ENCODE measurements around the gene ARHGAP28. TPM values are rescaled to one million over a fixed set of nuclear protein-coding genes. Genes with fewer than 3 reads are reported as not detected.

ARHGAP28 gene
- total and polyA plus RNA-seq, 2 of the 13 experiments (the other 11 are each of a cell fraction or from before 2014, with no cell fraction given): not detected

- TF ChIP-seq ZNF281 (CRISPR knock-in tag; IDR thresholded peaks at IDR 0.05; ENCODE audit: borderline replicate concordance) (no peak), ZNF558 (CRISPR knock-in tag; IDR thresholded peaks at IDR 0.05; ENCODE audit: borderline replicate concordance) (no peak), HMGXB3 (CRISPR knock-in tag; IDR thresholded peaks at IDR 0.05; ENCODE audit: borderline replicate concordance) (no peak), MYNN (CRISPR knock-in tag; IDR thresholded peaks at IDR 0.05; ENCODE audit: low read depth) (no peak), TERF1 (CRISPR knock-in tag; IDR thresholded peaks at IDR 0.05) (no peak), ZNF317 (CRISPR knock-in tag; IDR thresholded peaks at IDR 0.05) (0 out of 2 replicates have a peak, but pooled peaks have one; percentile 50), ZBTB21 (CRISPR knock-in tag; IDR thresholded peaks at IDR 0.05) (no peak), RFXANK (CRISPR knock-in tag; IDR thresholded peaks at IDR 0.05) (no peak), PAXIP1 (CRISPR knock-in tag; conservative IDR thresholded peaks at IDR 0.05) (0 out of 2 replicates have a peak, but pooled peaks have one; percentile 17), BRF2 (CRISPR knock-in tag; IDR thresholded peaks at IDR 0.05) (no peak), TBP (CRISPR knock-in tag; IDR thresholded peaks at IDR 0.05) (no peak), HNRNPL (IDR thresholded peaks at IDR 0.05; ENCODE audit: low read depth, low read length) (no peak), NFE2 (CRISPR knock-in tag; IDR thresholded peaks at IDR 0.05) (no peak)
Measured at GRCh38 chr18:6963452-6964097, 234.1 kb downstream of the ARHGAP28 start (continued).

All from HepG2 (cell line).